ENCODE results near the gene CCT8L2.
"Not testable (repeated sequence)": the region's sequence is repeated elsewhere in the genome, so short reads cannot be mapped to it uniquely, and the experiment has no call there.

CCT8L2 gene

GRCh38 chr22:16595251-16595650 lies 2.6 kb upstream of the CCT8L2 start:
- not testable (repeated sequence) for DNase-seq (ENCODE audit: low spot score)

DNA sequence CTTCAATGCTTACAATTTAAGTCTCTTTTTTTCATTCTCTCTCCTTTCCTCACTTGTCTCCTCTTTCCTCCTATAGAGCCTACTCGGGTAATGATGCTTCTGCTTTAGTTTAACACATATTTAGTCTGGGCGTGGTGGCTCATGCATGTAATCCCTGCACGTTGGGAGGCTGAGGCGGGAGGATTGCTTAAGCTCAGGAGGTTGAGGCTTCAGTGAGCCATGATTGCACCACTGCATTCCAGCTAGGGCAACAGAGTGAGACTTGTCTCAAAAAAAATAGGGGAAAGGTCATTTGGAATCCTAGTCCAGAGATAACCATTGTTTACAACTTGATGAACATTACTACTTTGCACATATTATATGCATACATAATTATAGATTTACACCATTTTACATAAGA lies 1.4 kb upstream of the CCT8L2 start:
- no peak for DNase-seq (ENCODE audit: low spot score)

- not testable (repeated sequence) for DNase-seq (ENCODE audit: low spot score)
Observed at GRCh38 chr22:16592231-16592630, 379 bp downstream of the CCT8L2 start.

- DNase-seq (ENCODE audit: low spot score): not testable (repeated sequence)
Observed at GRCh38 chr22:16591136-16591535, 1.5 kb downstream of the CCT8L2 start.

DNA sequence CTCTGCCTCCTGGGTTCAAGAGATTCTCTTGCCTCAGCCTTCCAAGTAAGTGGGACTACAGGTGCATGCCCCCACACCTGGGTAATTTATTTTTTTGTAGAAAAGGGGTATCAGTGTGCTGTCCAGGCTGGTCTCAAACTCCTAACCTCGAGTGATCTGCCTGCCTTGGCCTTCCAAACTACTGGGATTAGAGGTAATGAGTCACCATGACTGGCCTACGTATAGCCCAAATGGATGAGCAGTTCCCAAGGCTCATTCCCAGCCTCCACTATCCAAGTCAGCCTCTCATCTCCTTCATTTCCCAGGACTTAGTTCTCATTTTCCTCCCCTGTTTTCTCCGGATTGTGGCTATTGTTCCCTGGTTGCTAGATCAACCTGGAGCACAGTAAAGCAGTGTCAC lies 5.6 kb downstream of the CCT8L2 start:
- no peak for DNase-seq (ENCODE audit: low spot score)

- DNase-seq (ENCODE audit: low spot score): no peak
Observed at GRCh38 chr22:16586170-16586569, 6.4 kb downstream of the CCT8L2 start.

- not testable (repeated sequence) for DNase-seq (ENCODE audit: low spot score)
Observed at GRCh38 chr22:16580872-16581271, 11.7 kb downstream of the CCT8L2 start.

GRCh38 chr22:16569240-16569834 lies 23.3 kb downstream of the CCT8L2 start:
- DNase-seq (ENCODE audit: low spot score): not testable (repeated sequence)

GRCh38 chr22:16568425-16568758 lies 24.2 kb downstream of the CCT8L2 start:
- no peak for DNase-seq (ENCODE audit: low spot score)

DNA sequence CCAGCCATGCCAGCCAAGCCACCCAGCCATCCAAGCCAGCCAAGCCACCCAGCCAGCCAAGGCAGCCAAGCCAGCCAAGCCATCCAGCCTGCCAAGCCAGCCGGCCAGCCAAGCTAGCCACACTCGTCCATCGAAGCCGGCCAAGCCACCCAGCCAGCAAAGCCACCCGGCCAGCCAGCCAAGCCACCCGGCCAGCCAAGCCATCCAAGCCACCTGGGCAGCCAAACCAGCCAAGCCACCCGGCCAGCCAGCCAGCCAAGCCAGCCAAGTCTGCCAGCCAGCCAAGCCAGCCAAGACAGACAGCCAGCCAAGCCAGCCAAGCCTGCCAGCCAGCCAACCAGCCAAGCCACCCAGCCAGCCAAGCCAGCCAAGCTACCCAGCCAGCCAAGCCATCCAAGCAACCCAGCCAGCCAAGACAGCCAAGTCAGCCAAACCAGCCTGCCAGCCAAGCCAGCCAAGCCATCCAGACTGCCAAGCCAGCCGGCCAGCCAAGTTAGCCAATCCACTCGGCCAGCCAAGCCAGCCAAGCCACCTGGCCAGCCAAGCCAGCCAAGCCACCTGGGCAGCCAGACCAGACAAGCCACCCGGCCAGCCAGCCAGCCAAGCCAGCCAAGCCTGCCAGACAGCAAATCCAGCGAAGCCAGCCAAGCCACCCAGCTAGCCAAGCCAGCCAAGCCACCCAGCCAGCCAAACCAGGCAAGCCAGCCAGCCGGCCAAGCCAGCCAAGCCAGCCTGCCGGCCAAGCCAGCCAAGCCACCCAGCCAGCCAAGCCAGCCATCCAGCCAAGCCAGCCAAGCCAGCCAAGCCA lies 24.8 kb downstream of the CCT8L2 start:
- DNase-seq (ENCODE audit: low spot score): not testable (repeated sequence)

DNA sequence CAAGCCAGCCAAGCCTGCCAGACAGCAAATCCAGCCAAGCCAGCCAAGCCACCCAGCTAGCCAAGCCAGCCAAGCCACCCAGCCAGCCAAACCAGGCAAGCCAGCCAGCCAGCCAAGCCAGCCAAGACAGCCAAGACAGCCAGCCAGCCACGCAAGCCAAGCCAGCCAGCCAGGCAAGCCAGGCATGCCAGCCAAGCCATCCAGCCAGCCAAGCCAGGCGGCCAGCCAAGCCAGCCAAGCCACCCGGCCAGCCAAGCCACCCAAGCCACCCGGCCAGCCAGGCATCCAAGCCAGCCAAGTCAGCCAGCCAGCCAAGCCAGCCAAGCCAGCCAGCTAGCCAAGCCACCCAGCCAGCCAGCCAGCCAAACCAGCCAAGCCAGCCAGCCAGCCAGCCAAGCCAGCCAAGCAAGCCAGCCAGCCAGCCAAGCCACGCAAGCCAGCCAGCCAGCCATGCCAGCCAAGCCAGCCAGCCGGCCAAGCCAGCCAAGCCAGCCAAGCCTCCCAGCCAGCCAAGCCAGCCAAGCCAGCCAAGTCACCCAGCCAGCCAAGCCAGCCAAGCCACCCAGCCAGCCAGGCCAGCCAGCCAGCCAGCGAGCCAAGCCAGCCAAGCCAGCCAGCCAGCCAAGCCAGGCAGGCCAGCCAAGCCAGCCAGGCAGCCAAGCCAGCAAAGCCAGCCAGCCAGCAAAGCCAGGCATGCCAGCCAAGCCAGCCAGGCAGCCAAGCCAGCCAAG lies 26.0 kb downstream of the CCT8L2 start:
- DNase-seq (ENCODE audit: low spot score): not testable (repeated sequence)

GRCh38 chr22:16565585-16566420 lies 26.8 kb downstream of the CCT8L2 start:
- DNase-seq (ENCODE audit: low spot score): not testable (repeated sequence)

GRCh38 chr22:16564837-16565584 lies 27.6 kb downstream of the CCT8L2 start:
- DNase-seq (ENCODE audit: low spot score): not testable (repeated sequence)

DNA sequence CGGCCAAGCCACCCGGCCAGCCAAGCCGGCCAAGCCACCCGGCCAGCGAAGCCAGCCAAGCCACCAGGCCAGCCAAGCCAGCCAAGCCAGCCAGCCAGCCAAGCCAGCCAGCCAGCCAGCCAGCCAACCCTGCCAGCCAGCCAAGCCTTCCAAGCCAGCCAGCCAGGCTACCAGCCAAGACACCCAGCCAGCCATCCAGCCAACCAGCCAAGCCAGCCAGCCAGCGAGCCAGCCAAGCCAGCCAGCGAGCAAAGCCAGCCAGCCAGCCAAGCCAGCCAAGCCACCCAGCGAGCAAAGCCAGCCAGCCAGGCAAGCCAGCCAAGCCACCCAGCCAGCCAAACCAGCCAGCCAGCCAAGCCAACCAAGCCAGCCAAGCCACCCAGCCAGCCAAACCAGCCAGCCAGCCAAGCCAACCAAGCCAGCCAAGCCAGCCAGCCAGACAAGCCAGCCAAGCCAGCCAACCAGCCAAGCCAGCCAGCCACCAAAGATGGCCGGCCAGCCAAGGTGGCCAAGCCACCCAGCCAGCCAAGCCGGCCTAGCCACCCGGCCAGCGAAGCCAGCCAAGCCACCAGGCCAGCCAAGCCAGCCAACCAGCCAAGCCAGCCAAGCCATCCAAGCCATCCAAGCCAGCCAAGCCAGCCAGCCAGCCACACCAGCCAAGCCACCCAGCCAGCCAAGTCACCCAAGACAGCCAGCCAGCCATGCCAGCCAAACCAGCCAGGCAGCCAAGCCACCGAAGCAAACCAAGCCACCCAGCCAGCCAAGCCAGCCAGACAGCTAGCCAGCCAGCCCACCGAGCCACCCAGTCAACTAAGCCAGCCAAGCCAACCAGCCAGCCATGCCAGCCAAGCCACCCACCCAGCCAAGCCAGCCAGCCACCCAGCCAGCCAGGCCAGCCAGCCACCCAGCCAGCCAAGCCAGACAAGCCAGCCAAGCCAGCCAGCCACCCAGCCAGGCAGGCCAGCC lies 28.8 kb downstream of the CCT8L2 start:
- DNase-seq (ENCODE audit: low spot score): no peak

DNA sequence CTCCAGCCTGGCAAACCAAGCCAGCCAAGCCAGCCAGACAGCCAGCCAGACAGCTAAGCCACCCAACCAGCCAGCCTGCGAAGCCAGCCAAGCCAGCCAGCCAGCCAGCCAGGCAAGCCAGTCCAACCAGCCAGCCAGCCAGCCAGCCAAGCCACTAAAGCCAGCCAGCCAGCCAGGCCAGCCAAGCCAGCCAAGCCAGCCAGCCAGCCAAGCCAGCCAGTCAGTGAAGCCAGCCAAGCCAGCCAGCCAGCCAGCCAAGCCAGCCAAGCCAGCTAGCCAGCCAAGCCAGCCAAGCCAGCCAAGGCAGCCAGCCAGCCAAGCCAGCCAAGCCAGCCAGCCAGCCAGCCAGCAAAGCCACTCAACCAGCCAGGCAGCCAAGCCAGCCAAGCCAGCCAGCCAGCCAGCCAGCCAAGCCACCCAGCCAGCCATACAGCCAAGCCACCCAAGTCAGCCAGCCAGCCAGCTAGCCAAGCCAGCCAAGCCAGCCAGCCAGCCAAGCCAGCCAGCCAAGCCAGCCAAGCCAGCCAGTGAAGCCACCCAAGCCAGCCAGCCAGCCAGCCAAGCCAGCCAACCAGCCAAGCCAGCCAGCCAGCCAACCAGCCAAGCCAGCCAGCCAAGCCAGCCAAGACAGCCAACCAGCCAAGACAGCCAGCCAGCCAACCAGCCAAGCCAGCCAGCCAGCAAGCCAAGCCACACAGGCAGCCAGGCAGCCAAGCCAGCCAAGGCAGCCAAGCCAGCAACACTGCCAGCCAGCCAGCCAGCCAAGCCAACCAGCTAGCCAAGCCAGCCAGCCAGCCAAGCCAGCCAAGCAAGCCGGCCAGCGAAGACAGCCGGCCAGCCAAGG lies 29.7 kb downstream of the CCT8L2 start:
- no peak for DNase-seq (ENCODE audit: low spot score)

- not testable (repeated sequence) for DNase-seq (ENCODE audit: low spot score)
Observed at GRCh38 chr22:16561093-16561658, 31.4 kb downstream of the CCT8L2 start.

DNA sequence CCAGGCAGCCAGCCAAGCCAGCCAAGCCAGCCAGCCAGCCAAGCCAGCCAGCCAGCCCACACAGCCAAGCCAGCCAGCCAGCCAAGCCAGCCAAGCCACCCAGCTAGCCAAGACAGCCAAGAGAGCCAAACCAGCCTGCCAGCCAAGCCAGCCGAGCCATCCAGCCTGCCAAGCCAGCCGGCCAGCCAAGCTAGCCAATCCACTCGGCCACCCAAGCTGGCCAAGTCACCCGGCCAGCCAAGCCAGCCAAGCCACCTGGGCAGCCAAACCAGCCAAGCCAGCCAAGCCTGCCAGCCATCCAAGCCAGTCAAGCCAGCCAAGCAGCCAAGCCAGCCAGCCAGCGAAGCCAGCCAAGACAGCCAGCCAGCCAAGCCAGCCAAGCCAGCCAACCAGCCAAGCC lies 32.0 kb downstream of the CCT8L2 start:
- DNase-seq (ENCODE audit: low spot score): not testable (repeated sequence)

DNA sequence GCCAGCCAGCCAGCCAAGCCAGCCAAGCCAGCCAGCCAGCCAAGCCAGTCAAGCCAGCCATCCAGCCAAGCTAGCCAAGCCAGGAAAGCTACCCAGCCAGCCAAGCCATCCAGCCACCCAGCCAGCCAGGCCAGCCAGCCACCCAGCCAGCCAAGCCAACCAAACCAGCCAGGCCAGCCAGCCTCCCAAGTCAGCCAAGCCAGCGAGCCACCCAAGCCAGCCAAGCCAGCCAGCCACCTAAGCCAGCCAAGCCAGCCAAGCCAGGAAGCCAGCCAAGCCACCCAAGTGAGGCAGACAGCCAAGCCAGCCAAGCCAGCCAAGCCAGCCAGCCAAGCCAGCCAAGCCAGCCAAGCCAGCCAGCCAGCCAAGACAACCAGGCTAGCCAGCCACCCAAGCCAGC lies 32.6 kb downstream of the CCT8L2 start:
- DNase-seq (ENCODE audit: low spot score): not testable (repeated sequence)
